Measurements from ENCODE around the gene SLC10A3.

SLC10A3 gene, protein sequence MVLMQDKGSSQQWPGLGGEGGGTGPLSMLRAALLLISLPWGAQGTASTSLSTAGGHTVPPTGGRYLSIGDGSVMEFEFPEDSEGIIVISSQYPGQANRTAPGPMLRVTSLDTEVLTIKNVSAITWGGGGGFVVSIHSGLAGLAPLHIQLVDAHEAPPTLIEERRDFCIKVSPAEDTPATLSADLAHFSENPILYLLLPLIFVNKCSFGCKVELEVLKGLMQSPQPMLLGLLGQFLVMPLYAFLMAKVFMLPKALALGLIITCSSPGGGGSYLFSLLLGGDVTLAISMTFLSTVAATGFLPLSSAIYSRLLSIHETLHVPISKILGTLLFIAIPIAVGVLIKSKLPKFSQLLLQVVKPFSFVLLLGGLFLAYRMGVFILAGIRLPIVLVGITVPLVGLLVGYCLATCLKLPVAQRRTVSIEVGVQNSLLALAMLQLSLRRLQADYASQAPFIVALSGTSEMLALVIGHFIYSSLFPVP

DNA sequence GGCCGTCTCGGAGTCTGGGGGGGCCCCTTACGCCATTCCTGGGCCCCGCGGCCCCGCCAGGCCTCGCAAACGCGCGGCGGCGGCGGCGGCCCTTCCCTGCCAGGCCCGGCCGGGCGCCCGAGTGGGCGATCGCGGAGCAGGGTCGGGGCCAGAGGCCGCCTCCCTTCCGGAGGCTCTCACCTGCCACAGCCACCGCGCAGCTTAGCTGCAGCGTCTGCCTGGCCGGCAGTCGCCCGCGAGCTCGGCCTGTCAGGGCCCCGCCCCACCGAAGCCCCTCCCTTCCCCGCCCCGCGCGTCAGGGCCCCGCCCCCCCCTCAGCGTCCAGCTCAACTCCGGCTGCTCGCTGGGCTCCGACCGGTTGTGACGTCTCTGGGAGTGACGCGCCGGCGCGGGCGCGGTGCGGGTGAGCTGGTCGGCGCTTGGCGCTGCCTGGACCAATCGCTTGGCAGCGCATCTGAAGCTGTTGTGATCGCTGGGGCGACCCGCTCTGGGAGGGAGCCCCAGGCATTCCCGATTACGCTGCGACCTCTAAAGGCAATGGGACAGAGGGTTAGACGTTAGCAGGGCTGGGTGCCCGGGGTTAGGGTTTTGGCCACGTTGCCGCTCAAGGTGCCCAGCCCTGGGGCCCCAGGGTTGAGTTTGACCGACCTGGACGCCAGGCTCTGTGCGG lies at the start of gene SLC10A3:
SLC10A3 (minus strand) TSS at position 216 of the 670 bp plus-strand sequence. CDS start 1,689 bp downstream, outside the sequence.
- peak; percentile 69 for DNase-seq (ENCODE audit: low read depth, low spot score)

DNA sequence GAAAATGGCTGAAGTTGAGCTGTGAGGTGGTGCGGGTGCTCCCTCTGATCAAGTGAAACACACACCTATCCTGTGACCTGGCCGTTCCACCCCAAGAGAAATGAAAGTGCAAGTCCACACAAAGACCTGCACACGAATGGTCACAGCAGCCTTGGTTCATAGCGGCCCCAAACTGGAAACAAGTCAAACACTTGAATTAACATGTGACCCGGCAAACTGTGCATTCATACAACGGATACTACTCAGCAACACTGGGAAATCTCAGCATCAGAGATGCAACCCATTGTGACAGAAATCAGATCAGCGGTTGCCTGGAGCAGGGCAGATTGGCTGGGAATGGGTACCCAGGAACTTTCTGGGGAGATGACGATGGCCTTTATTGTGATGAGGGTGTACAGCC lies 48.6 kb upstream of the SLC10A3 start:
- no peak for DNase-seq (ENCODE audit: low read depth, low spot score)

DNA sequence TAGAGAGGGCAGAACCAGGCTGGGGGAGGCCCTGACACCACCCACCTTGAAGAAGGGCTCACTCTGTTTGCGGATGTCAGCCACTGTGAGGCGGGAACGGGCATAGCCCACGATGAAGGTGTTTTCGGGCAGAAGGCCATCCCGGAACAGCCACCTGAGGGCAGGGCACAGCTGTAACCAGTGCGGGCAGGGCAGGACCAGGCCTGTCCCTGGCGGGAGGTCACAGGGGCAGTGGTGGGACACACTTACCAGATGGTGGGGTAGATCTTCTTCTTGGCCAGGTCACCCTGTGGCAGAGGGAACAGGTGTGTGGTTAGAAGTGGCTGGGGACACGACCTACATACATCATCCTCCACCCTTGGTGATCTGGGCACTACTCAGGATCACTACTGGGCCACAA lies 45.5 kb upstream of the SLC10A3 start:
- DNase-seq (ENCODE audit: low read depth, low spot score), result no peak

DNA sequence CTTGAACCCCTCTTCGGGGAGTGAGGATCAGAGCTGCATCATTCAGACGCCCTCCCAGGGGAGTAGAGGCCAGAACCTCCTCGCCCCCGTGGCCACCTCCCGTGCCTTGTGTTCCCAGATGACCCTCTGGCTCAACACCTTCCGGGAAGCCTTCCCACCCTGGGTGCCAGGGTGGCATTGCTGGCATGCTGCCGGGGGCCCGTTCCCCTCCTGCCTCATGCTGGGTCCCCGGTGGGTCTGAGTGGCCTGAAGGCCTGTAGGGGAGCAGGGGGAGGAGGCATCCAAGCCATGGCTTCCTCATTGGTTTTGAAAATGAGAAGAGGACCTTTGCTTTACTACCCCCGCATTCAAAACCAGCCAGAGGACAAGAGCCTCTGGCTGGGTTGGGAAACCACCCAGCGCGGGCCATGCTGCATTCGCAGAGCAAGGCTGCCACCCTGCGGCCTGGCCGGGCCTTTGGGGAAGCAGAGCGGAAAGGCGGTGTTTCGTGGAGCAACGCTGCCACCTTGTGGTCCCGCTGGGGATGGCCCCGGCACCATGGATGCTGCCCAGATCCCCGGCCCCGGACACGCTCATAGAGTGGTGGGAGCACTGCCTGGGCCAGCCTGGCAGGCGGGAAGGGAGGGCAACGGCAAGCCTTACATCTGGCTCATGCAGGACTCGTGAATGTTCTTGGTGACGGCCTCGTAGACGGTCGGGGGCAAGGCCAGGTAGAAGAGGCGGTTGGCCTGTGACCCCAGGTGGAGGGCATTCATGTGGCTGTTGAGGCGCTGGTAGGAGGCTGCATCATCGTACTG lies 44.3 kb upstream of the SLC10A3 start:
- DNase-seq (ENCODE audit: low read depth, low spot score), result no peak

DNA sequence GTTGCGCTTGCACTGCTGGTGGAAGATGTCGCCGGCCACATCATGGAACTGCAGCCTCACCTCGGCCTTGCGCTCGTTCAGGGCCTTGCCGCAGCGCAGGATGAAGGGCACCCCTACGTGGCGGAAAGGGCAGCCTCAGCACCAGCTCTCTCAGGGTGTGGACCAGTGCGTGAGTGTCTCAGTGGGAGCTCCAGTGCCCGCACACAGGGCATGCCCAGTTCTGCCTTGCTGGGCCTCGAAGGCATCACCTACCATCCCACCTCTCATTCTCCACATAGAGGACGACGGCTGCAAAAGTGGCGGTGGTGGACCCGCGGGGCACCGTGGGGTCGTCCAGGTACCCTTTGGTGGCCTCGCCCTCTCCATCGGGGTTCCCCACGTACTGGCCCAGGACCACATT lies 42.3 kb upstream of the SLC10A3 start:
- no peak for DNase-seq (ENCODE audit: low read depth, low spot score)

DNA sequence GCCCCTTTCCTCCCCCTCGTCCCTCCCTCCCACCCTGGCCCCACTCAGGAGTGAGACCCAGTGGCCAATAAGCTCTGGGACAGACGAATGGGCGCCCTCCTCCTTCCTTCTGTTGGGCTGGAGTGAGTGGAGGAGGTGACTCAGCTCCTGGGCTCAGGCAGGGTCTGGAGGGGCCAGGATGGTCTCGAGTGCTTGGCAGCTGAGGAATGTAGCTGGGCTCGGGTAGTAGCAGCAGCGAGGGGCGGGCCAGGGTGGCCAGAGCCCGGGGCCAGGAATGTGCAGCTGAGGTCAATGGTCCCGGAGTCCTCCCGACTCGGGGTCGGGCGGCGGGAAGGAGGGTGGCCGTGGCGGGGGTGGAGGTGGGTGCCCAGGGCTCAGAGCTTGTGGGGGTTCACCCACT lies 41.2 kb upstream of the SLC10A3 start:
- DNase-seq (ENCODE audit: low read depth, low spot score), result no peak

DNA sequence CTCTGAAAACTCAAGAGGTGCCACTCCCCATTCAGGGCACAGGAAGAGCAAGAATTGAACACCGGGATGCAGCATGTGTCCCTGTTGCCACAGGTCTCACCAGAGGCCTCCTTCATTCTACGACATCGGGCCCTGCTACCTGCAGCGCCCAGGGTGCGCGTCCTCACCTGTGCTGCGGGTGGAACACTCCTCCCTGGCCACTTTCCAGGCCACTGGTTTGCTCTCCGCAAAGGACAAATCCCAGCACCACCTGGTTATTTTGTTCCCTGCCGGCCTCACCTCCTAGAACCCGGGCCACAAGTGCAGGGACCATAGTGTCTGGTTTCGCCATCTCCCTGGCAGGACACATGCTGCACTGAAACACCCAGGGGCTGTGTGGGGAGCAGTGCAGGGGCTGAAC lies 39.9 kb upstream of the SLC10A3 start:
- no peak for DNase-seq (ENCODE audit: low read depth, low spot score)

DNA sequence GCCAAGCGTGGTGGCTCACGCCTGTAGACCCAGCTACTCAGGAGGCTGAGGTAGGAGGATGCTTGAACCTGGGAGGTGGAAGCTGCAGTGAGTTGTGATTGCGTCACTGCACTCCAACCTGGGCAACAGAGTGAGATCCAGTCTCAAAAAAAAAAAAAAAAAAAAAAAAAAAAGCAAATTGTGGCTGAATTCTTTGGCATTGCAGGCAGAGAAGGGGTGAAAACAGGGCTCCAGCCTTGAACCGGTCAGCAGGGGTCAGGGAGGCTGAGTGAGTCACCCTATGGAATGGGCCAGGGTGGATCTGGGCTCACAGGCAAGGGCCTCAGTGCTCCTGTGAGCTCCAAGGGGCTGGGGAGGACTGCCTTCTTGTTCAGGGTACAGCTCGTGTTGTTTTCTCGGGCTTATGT lies 38.8 kb upstream of the SLC10A3 start:
- no peak for DNase-seq (ENCODE audit: low read depth, low spot score)

DNA sequence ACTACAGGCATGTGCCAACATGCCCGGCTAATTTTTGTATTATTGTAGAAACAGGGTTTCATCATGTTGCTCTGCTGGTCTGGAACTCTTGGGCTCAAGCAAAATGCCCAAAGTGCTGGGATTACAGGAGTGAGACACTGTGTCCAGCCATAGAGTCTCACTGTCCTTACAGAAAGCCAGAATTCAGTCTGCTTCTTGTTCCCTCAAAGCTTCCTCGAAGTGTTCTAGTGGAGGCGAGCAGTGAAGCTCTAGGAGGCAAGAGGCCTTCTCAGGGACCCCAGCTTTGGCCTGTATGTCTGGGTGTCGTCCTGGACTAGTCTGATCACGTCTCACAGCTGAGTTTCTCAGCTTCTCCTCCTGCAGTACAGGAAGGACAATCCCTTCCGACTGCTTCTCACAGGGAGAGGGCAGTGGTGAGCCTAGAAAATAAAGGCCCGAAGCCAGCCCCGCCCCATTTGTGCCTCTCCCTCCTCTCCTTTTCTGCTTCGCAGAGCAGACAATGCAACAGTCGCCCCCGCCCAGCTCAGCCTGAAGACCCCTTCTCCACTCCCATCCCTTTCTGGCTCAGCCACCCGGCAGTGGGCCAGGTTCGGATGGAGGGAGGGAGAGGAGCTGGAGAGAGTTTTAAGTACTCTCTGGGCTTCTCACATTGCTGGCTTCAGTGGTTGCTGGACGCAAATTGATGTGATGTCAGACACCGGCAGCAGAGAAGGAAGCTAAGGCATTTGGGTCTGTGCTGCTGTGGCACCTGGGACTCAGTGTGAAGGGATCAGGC lies 36.7 kb upstream of the SLC10A3 start:
- DNase-seq (ENCODE audit: low read depth, low spot score), result no peak

DNA sequence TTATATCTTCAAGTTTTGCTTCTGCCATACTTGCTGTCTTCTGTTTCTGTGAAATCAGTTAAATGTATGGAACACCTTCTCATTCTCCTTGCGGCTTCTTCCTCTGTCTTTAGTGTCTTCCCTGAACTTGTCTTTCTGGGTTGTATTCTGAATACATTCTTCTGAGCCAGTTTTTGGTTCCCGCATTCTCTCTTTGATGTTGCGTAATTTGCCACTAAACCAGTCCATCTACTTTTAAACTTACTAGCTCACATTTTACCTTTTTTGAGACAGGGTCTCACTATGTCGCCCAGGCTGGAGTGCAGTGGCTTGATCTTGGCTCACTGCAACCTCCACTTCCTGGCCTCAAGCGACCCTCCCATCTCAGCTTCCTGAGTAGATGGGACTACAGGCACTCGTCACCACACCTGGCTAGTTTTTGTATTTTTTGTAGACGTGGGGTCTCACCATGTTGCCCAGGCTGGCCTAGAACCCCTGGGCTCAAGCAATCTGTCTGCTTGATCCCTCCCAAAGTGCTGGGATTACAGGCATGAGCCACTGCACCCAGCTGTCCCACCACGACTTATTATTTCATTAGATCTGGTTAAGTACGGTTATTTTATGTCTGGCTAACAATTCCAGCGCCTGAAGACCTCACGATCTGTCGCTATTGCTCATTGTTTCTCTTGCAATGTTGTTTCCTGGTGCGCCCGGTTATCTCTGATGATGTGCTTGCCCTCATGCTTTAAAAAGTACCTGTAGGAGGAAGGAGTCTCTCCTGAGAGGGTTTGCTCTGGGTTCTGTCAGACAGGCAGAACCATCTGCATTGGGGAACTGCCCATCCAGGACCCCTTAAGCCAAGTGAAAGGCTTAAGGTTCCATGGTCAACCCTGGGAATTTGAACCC lies 35.4 kb upstream of the SLC10A3 start:
- DNase-seq (ENCODE audit: low read depth, low spot score), result no peak

DNA sequence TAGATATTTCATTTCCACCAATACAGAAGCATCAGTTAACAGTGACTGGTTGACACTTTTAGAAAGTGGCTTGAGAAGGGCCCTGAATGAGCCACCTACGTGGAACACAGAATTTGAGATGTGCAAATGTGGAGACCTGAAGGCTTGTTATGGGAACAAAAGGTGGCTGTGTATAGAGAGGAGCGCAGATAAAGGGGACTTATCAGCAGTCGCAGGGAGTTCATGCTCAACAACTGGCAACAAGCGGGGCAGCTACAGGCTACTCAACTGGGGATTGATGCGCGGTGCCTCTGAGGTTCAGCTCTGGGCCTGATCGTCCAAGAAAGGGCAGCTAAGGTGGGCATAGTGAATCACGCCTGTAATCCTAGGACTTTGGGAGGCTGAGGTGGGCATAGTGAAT lies 29.0 kb upstream of the SLC10A3 start:
- DNase-seq (ENCODE audit: low read depth, low spot score), result no peak

DNA sequence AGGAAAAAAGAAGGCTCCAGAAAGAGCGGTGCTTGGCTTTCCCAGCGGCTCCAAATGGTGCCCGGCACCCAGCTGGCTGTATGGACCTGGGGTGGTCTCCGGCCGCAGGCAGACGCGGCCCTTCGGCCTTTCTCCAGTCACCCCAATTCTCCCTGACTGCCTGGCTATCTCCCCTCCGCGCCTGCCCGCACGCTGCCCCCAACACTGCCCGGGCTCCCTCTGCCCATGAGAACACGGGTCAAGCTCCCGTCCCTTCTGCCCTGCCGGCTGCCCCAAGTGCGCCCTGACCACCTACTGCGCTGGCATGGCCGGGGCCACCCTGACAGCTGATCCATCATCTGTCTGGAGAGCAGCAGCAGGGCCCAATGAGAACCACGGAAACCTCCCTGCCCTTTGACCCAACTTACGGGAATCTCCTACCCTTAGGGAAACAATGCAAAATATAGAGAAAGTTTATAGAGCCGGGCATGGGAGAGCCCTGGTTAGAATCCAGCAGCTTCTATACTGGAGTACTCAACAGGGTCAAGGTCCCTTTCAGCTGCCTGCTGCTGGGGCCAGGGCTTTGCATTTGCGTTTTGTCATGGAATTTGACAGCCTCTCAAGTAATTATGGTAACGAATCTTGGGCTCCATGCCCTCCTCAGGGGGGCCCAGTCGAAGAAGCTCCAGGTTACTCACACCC lies 26.8 kb upstream of the SLC10A3 start:
- DNase-seq (ENCODE audit: low read depth, low spot score), result no peak

DNA sequence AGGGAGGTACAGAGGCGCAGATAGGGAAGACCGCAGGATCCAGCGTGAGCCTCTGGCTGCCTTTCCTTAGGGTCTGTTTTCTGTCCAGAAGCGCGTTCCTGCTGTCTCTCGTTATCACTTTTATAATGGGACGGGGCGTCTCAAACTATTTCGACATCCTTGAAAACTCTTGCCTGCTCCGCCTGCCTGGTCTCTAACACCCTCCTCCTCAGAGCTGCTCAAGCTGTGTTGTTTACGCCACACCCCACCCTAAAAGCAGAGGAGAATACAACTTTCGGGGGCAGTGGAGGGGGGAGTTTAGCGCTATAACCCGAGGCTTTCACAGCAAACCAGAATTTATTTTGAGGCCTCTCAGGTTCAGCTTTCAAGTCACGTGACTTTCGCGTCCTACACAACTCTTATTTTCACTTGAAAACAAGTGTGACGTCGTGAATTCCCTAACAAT lies 26.2 kb upstream of the SLC10A3 start:
- no peak for DNase-seq (ENCODE audit: low read depth, low spot score)

DNA sequence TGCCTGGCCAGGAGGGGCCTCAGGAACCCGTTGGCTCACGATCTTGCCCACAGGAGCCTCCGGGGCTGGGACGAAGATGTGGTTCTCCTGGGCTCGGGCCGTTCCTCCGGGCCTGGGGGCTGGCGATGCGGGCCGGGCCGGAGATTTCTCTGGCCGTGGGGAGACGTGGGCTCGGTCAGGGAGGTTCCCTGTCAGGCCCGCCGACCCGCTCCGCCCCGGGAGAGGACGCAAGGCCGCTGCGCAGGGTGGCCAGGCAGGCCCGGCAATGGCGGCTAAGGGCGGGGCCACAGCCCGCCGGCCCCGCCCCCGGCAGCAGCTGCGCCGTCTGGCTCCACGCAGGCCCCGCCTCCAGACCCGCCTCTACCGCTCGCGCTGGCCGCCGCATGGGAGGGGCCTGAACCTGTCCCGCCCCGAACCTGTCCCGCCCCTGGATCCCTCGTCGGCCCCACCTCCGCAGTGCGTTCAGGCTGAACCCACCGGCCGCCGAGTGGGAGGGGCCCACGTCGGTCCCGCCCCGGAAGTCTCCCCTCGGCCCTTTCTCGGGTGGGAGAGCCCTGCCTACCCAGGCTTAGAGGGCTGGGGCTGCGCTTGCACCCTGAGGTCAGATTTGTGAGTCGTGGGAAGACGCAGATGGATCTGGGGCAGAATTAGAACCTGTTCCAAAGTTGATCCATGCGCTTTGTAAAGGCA lies 25.7 kb upstream of the SLC10A3 start, which contains the start of gene FAM3A:
FAM3A (minus strand) TSS at position 267 of the 690 bp plus-strand sequence. CDS start 460 bp downstream, outside the sequence.
- peak; percentile 45 for DNase-seq (ENCODE audit: low read depth, low spot score)

DNA sequence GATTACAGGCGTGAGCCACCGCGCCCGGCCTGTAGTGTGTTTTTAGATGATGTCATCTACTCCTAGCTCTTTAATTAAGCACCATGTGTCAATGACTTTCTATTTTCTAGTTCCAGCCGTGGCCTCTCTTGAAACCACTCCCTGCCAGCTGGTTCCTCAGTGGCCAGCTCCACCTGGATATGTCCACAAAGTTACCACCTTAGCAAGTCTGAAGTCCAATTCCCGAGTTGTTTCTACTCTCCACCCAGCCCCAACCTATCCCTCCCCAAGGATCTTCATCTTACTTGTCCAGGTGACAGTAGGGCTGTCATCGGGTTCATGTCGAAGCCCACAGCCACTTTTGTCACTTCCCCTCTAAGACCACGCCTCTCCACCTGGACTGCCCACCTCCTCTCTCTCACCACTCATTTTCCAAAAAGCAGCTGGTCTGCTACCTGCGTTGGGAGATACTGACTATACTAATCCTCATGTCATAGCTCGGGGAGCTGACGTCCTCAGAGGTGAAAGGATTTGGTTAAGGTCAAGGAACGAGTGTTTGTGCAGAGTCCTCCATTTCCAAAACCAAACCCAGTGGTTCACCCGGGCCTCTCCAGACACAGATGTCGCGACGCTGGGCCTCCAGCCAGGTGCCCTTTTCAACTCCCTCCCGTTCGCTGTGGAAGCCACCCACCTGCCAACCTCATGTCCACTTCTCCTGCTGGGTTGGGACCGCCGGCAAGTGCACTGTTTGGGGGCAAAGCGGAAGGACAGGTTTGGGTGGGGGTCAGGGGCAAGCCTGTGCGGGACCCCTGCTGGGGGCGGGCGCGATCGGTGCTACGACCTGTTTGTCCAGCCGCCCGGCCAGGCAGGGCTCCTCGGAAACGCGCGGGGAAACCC lies 24.9 kb upstream of the SLC10A3 start:
- no peak for DNase-seq (ENCODE audit: low read depth, low spot score)

DNA sequence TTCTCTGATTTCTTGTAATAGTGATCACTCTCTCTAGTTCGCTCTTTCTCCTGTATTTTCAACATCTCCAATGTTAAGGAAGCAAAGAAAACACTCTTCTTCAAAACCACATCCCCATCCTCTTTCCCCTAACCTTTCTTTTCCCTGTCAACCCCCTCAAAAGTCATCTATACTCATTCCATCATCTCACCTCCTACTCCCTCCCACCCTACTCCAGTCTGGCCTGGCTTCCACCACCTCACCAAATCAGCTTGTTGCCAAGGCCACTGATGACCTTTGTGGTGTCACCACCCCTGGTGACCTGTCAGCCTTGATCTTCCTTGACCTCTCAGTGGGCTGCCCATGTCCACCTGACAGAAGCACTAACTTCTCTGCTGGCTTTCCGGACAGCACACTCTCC lies 23.3 kb upstream of the SLC10A3 start:
- DNase-seq (ENCODE audit: low read depth, low spot score), result no peak

DNA sequence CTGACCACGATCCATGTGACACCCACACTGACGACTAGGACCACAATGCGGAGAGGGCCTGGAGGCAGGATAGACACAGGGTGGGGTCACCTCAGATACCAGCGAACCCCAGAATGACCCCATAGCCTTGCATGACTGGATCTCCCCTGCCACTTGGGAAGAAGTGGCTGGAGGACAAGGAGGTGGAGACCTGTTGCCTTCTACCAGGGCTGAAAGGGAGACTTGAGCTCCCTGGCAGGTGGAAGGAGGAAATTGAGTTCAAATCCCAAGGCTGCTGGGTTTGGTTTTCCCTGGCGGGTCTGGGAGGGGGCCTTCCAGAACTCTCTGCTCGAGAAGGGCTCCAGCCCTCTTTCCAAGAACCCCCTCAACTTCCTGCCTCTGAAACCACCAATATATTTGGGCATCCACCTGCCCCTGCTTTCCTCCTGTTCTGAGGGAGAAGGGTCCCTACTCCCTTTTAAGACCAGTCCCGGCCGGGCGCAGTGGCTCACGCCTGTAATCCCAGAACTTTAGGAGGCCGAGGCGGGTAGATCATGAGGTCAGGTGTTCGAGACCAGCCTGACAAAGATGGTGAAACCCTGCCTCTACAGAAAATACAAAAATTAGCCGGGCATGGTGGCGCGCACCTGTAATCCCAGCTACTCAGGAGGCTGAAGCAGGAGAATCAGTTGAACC lies 22.6 kb upstream of the SLC10A3 start:
- no peak for DNase-seq (ENCODE audit: low read depth, low spot score)

Data from brain pericyte (primary cell).